ENCODE measurements around the gene DNAJC5G. TPM values are rescaled to one million over a fixed set of nuclear protein-coding genes. Genes with fewer than 3 reads are reported as not detected.
A peak's percentile ranks its signal among the peaks of the same experiment; 100 is the strongest.

The DNAJC5G gene
- total and polyA plus RNA-seq, 2 donors (not counting 1 experiment from before 2014, with no cell fraction given) = not detected

GRCh38 chr2:27263287-27264252 lies 11.7 kb upstream of the DNAJC5G start:
- ATAC-seq (ENCODE audit: low read depth) (no peak), DNase-seq (peak; percentile 67)
- Histone ChIP-seq H3K36me3 (replicated peaks in 1 of 2; ENCODE audit: control extremely low read depth in 1 of 2, control insufficient read depth in 1 of 2, extremely low read depth in 1 of 2, insufficient read depth in 2 of 2, low read length in 1 of 2) (no peaks in the 10 kb centered on the region), H4K20me1 (ENCODE audit: control insufficient read depth, insufficient read depth, low read length, poor library complexity, severe bottlenecking) (no peaks in the 10 kb centered on the region), H3K27ac (ENCODE audit: low read length in 2 of 2) (no peak overlapping the region), H3K9ac (ENCODE audit: low read length) (peak overlapping the region; percentile 74), H3K4me2 (replicated peaks; ENCODE audit: low read depth, low read length, poor library complexity, severe bottlenecking) (peak overlapping the region; percentile 99), H2AFZ (ENCODE audit: insufficient read depth, low read depth, low read length, poor library complexity, severe bottlenecking) (peak overlapping the region; percentile 91), H3K79me2 (ENCODE audit: control insufficient read depth, insufficient read depth, low read length) (no peaks in the 10 kb centered on the region), H3K27me3 (replicated peaks in 1 of 4; ENCODE audit: control extremely low read depth in 1 of 4, control insufficient read depth in 3 of 4, insufficient read depth in 4 of 4, low read length in 3 of 4) (peaks cover 0 to 79% (median 35%) of the 10 kb centered on the region in 4 experiments), H3K9me3 (ENCODE audit: control extremely low read depth in 1 of 3, control insufficient read depth in 2 of 3, insufficient read depth in 1 of 3, low read length in 2 of 3) (peaks cover 0 to 4% (median 0%) of the 10 kb centered on the region in 3 donors), H3K4me3 (ENCODE audit: control extremely low read depth in 1 of 5, extremely low read depth in 1 of 5, insufficient read depth in 1 of 5, low read depth in 2 of 5, low read length in 4 of 5) (peak overlapping the region in 4 of 5 experiments; percentile 47 to 68 (median 64)), H3K4me1 (ENCODE audit: control insufficient read depth in 2 of 2, insufficient read depth in 2 of 2, low read length in 2 of 2) (peaks cover 35 to 38% of the 10 kb centered on the region in 2 donors)
- TF ChIP-seq CTCF (IDR thresholded peaks at IDR 0.05) = no peak
- peak; percentile 70 for TF ChIP-seq EZH2 (IDR thresholded peaks at IDR 0.05; ENCODE audit: borderline replicate concordance, insufficient read depth, low read depth, low read length, poor library complexity, severe bottlenecking)
- no peaks in the 10 kb centered on the region for H3K9me3 Mint-ChIP-seq (ENCODE audit: insufficient read depth)
- peak overlapping the region; percentile 94 for H3K4me3 Mint-ChIP-seq
- ChIA-PET POLR2A (no interaction called here), CTCF (interaction anchor here (0.6 to 6.0 kb wide), 8 partner anchors 10 to 420 kb away, joined by 3 to 50 read pairs (median 3); partner anchors contain the start of genes ATRAID and SLC5A6)
- H3K27me3 Mint-ChIP-seq = peaks cover 48% of the 10 kb centered on the region
- WGBS (ENCODE audit: insufficient coverage) = 3% methylated on average over 37 of the region's 46 CpGs
- intact Hi-C loops (cut with micrococcal nuclease) = loop anchor here (1.0 to 5.0 kb wide), 3 partner anchors 39 to 51 kb away; partner anchors contain the start of genes ATRAID, CAD and SLC5A6
- peak overlapping the region; percentile 68 for H3K27ac Mint-ChIP-seq
- H3K4me1 Mint-ChIP-seq = peaks cover 35% of the 10 kb centered on the region

All from B cell (primary cell).